H9 (cell line): Measurements from ENCODE around the gene TLK2. TPM values are rescaled to one million over a fixed set of nuclear protein-coding genes. Genes with fewer than 3 reads are reported as not detected.
"Not testable (repeated sequence)": the region's sequence is repeated elsewhere in the genome, so short reads cannot be mapped to it uniquely, and the experiment has no call there.

Experiments
- DNase-seq: peaks from one replicate; pipeline ENCODE4 v3.0.0-alpha.2; 2017
- H2AFZ ChIP-seq: one replicate; pipeline ENCODE4 v1.6.1; 2013; ENCODE audit warnings: mild to moderate bottlenecking, low read length, control low read depth, moderate library complexity
- H2AK5ac ChIP-seq: 2 replicates; pipeline ENCODE4 v1.6.1; 2013; ENCODE audit warnings: low read length, control low read depth, mixed read lengths; ENCODE audit not compliant: insufficient read length
- H2BK120ac ChIP-seq: one replicate; pipeline ENCODE4 v1.6.1; 2013; ENCODE audit warnings: low read depth, mild to moderate bottlenecking, low read length, control low read depth, inconsistent platforms; ENCODE audit not compliant: poor library complexity, severe bottlenecking
- H2BK12ac ChIP-seq: 2 replicates; pipeline ENCODE4 v1.6.1; 2013; ENCODE audit warnings: low read length, control low read depth, mixed read lengths, low read depth; ENCODE audit not compliant: insufficient read length
- H2BK15ac ChIP-seq: 2 replicates; pipeline ENCODE4 v1.6.1; 2013; ENCODE audit warnings: low read depth, low read length, control low read depth
- H2BK20ac ChIP-seq: one replicate; pipeline ENCODE4 v1.6.1; 2013; ENCODE audit warnings: low read depth, mild to moderate bottlenecking, low read length, control low read depth, inconsistent platforms; ENCODE audit not compliant: poor library complexity, severe bottlenecking
- H2BK5ac ChIP-seq: 2 replicates; pipeline ENCODE4 v1.6.1; 2013; ENCODE audit warnings: low read length, control low read depth, mixed read lengths; ENCODE audit not compliant: insufficient read length
- H3K14ac ChIP-seq: 2 replicates; pipeline ENCODE4 v1.6.1; 2013; ENCODE audit warnings: low read length, control low read depth; ENCODE audit not compliant: insufficient read depth
- H3K18ac ChIP-seq: 2 replicates; pipeline ENCODE4 v1.6.1; 2013; ENCODE audit warnings: low read depth, mild to moderate bottlenecking, mixed read lengths, low read length, control low read depth; ENCODE audit not compliant: insufficient read length
- H3K23ac ChIP-seq: 2 replicates; pipeline ENCODE4 v1.6.1; 2013; ENCODE audit warnings: low read length, control low read depth, mixed read lengths, low read depth; ENCODE audit not compliant: insufficient read length
- H3K23me2 ChIP-seq: 2 replicates; pipeline ENCODE4 v1.6.1; 2013; ENCODE audit warnings: low read depth, mild to moderate bottlenecking, mixed read lengths, low read length, control low read depth; ENCODE audit not compliant: insufficient read length, poor library complexity, severe bottlenecking
- H3K27ac ChIP-seq: 2 replicates; pipeline ENCODE4 v1.5.1; 2013; ENCODE audit warnings: low read length, control low read depth, mixed read lengths, low read depth; ENCODE audit not compliant: insufficient read length
- H3K27me3 ChIP-seq: 2 replicates; pipeline ENCODE4 v1.6.1; 2013; ENCODE audit warnings: low read length, control low read depth, inconsistent platforms; ENCODE audit not compliant: insufficient read depth
- H3K4ac ChIP-seq: 2 replicates; pipeline ENCODE4 v1.6.1; 2013; ENCODE audit warnings: low read depth, mild to moderate bottlenecking, control low read depth, inconsistent platforms, low read length, moderate library complexity
- H3K4me1 ChIP-seq: 2 replicates; pipeline ENCODE4 v1.6.1; 2013; ENCODE audit warnings: low read length, control low read depth, inconsistent platforms; ENCODE audit not compliant: insufficient read depth
- H3K4me2 ChIP-seq: 2 replicates; pipeline ENCODE4 v1.6.1; 2013; ENCODE audit warnings: low read length, control low read depth, mixed read lengths; ENCODE audit not compliant: insufficient read length, insufficient read depth
- H3K56ac ChIP-seq: 2 replicates; pipeline ENCODE4 v1.6.1; 2013; ENCODE audit warnings: low read depth, mild to moderate bottlenecking, mixed read lengths, low read length, control low read depth; ENCODE audit not compliant: insufficient read length
- H3K79me1 ChIP-seq: 2 replicates; pipeline ENCODE4 v1.6.1; 2013; ENCODE audit warnings: low read depth, mild to moderate bottlenecking, moderate library complexity, low read length, control low read depth, inconsistent platforms; ENCODE audit not compliant: insufficient read depth, poor library complexity, severe bottlenecking
- H3K79me2 ChIP-seq: 2 replicates; pipeline ENCODE4 v1.6.1; 2013; ENCODE audit warnings: low read length, control low read depth, inconsistent platforms; ENCODE audit not compliant: insufficient read depth
- H3K9ac ChIP-seq: 2 replicates; pipeline ENCODE4 v1.6.1; 2013; ENCODE audit warnings: low read length, control low read depth, mixed read lengths; ENCODE audit not compliant: insufficient read length; ENCODE audit errors: extremely low read depth
- H3K9me3 ChIP-seq: one replicate; pipeline ENCODE4 v1.6.1; 2013; ENCODE audit warnings: low read depth, low read length, inconsistent platforms; ENCODE audit not compliant: control insufficient read depth
- H3T11ph ChIP-seq: one replicate; pipeline ENCODE4 v1.6.1; 2013; ENCODE audit warnings: mild to moderate bottlenecking, low read length, control low read depth, inconsistent platforms
- H4K20me1 ChIP-seq: one replicate; pipeline ENCODE4 v1.6.1; 2013; ENCODE audit not compliant: control insufficient read depth, insufficient read length, insufficient read depth
- H4K5ac ChIP-seq: 2 replicates; pipeline ENCODE4 v1.6.1; 2013; ENCODE audit warnings: low read depth, mild to moderate bottlenecking, mixed read lengths, low read length, control low read depth; ENCODE audit not compliant: insufficient read length
- H4K8ac ChIP-seq: replicated peaks from 2 replicates; pipeline ENCODE4 v1.6.1; 2013; ENCODE audit warnings: low read length, control low read depth, mixed read lengths, low read depth; ENCODE audit not compliant: insufficient read length
- H4K91ac ChIP-seq: 2 replicates; pipeline ENCODE4 v1.6.1; 2013; ENCODE audit warnings: low read depth, mild to moderate bottlenecking, moderate library complexity, mixed read lengths, low read length, control low read depth; ENCODE audit not compliant: insufficient read length
- H3K27ac Mint-ChIP-seq, 3 experiments: 2 replicates in 2 of 3; 3 replicates in 1 of 3; pipeline ENCODE4 v1.8.0; 2020 to 2021; ENCODE audit warnings: mixed read lengths in 3 of 3, mild to moderate bottlenecking in 1 of 3, moderate library complexity in 1 of 3
- H3K27me3 Mint-ChIP-seq: 2 replicates; pipeline ENCODE4 v1.8.0; 2021; ENCODE audit warnings: low read depth, mild to moderate bottlenecking, moderate library complexity, mixed read lengths
- H3K36me3 Mint-ChIP-seq, 3 experiments: 2 replicates in 2 of 3; 3 replicates in 1 of 3; pipeline ENCODE4 v1.8.0; 2020 to 2021; ENCODE audit warnings: low read depth in 3 of 3, mixed read lengths in 3 of 3; ENCODE audit not compliant: insufficient read depth in 1 of 3
- H3K4me1 Mint-ChIP-seq, 2 experiments: 2 replicates each; pipeline ENCODE4 v1.8.0; 2020; ENCODE audit warnings: mixed read lengths in 2 of 2
- H3K4me3 Mint-ChIP-seq, 2 experiments: 2 replicates in 1 of 2; 3 replicates in 1 of 2; pipeline ENCODE4 v1.8.0; 2020 to 2021; ENCODE audit warnings: mild to moderate bottlenecking in 2 of 2, mixed read lengths in 2 of 2, moderate library complexity in 1 of 2
- H3K9me3 Mint-ChIP-seq, 2 experiments: 2 replicates in 1 of 2; 3 replicates in 1 of 2; pipeline ENCODE4 v1.8.0; 2020; ENCODE audit warnings: mild to moderate bottlenecking in 2 of 2, mixed read lengths in 2 of 2, moderate library complexity in 1 of 2
- WGBS: extraction: QIAGEN DNeasy Blood & Tissue Kit; methylation state at CpG from one replicate; pipeline ENCODE4 v1.1.7; 2013; ENCODE audit warnings: missing lambda C conversion rate, low lambda C conversion rate, mixed read lengths; ENCODE audit not compliant: insufficient read length; ENCODE audit errors: extremely low coverage; 5-methylcytosine and 5-hydroxymethylcytosine counted together
- total RNA-seq: library from RNA; stranded (reverse); gene quantifications from 2 replicates; pipeline ENCODE4 v1.2.1, GENCODE V29; 2021
- TF ChIP-seq, protein P1 (sequence below): fragments of 200-600 bp; sonication (generic); conservative IDR thresholded peaks from 3 replicates; pipeline ENCODE4 v1.8.0; 2021; ENCODE audit warnings: antibody characterized with exemption, mild to moderate bottlenecking

Gene TLK2
- total RNA-seq, 1 experiment from 2014 or later = 63.7 TPM

DNA sequence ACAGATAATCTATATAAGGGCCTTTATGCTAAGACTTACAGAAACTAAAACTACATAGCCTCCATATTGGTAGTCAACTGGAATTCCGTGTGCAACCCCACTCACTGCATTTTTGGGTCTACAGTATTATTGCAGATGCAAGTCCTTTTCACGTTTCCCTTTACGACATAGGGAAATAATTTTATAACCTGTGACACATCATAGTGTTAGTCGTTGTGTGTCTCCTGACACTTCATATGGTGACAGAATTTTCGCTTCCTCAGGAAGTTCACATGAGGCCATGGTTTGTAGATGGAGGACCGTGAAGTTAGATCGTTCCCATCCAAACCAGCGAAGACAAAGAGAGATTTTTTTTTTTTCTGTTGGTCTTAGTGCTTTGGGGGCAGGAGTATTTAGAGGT, 133.1 kb downstream of the TLK2 start:
- no peak overlapping the region for H3K4me3 Mint-ChIP-seq
- no peak overlapping the region for H3K27ac Mint-ChIP-seq
- Histone ChIP-seq H4K5ac (no peak overlapping the region), H3K9ac (no peak overlapping the region), H3K79me2 (no peaks in the 10 kb centered on the region), H4K20me1 (no peaks in the 10 kb centered on the region), H2BK15ac (no peak overlapping the region), H3K14ac (no peak overlapping the region), H3K23ac (no peak overlapping the region), H3K9me3 (no peaks in the 10 kb centered on the region), H3K4me2 (no peak overlapping the region), H3K4ac (no peak overlapping the region), H3K4me1 (no peaks in the 10 kb centered on the region), H3K27me3 (no peaks in the 10 kb centered on the region), H3K27ac (no peak overlapping the region), H2AFZ (no peak overlapping the region), H3K23me2 (no peaks in the 10 kb centered on the region), H2BK20ac (no peak overlapping the region), H2BK12ac (no peak overlapping the region), H3K18ac (no peak overlapping the region), H4K91ac (no peak overlapping the region), H3K56ac (no peak overlapping the region), H2BK5ac (no peak overlapping the region), H2BK120ac (no peak overlapping the region), H4K8ac (no peak overlapping the region), H2AK5ac (no peak overlapping the region), H3T11ph (no peak overlapping the region), H3K79me1 (no peaks in the 10 kb centered on the region)
- WGBS = no CpG with 5 or more reads among the region's 8 CpGs
- H3K4me1 Mint-ChIP-seq = peaks cover under 1 to 4% of the 10 kb centered on the region in 2 experiments; a peak in 2 of 4 replicates
- H3K9me3 Mint-ChIP-seq = no peaks in the 10 kb centered on the region
- no peak for DNase-seq
- TF ChIP-seq, protein P1, sequence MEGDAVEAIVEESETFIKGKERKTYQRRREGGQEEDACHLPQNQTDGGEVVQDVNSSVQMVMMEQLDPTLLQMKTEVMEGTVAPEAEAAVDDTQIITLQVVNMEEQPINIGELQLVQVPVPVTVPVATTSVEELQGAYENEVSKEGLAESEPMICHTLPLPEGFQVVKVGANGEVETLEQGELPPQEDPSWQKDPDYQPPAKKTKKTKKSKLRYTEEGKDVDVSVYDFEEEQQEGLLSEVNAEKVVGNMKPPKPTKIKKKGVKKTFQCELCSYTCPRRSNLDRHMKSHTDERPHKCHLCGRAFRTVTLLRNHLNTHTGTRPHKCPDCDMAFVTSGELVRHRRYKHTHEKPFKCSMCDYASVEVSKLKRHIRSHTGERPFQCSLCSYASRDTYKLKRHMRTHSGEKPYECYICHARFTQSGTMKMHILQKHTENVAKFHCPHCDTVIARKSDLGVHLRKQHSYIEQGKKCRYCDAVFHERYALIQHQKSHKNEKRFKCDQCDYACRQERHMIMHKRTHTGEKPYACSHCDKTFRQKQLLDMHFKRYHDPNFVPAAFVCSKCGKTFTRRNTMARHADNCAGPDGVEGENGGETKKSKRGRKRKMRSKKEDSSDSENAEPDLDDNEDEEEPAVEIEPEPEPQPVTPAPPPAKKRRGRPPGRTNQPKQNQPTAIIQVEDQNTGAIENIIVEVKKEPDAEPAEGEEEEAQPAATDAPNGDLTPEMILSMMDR = no peak
- no peaks in the 10 kb centered on the region for H3K27me3 Mint-ChIP-seq
- peaks cover 20 to 79% (median 67%) of the 10 kb centered on the region in 3 experiments for H3K36me3 Mint-ChIP-seq

- not testable (repeated sequence) for H3K27ac Mint-ChIP-seq, H2BK5ac ChIP-seq, H2AFZ ChIP-seq, H3K56ac ChIP-seq, H2BK15ac ChIP-seq, H3K79me1 ChIP-seq, H3K4ac ChIP-seq, H2BK12ac ChIP-seq, H3T11ph ChIP-seq, H4K91ac ChIP-seq, H3K23me2 ChIP-seq, H3K4me1 ChIP-seq, H2AK5ac ChIP-seq, H3K18ac ChIP-seq, H3K4me3 Mint-ChIP-seq, H3K14ac ChIP-seq, H3K27ac ChIP-seq, DNase-seq, H3K9me3 Mint-ChIP-seq, H3K9me3 ChIP-seq, H4K8ac ChIP-seq, H2BK20ac ChIP-seq, H2BK120ac ChIP-seq, H3K27me3 ChIP-seq, H4K20me1 ChIP-seq, H3K23ac ChIP-seq, H3K9ac ChIP-seq, H3K4me2 ChIP-seq, H3K27me3 Mint-ChIP-seq, H4K5ac ChIP-seq, H3K79me2 ChIP-seq
- peaks cover 17 to 74% (median 64%) of the 10 kb centered on the region in 3 experiments for H3K36me3 Mint-ChIP-seq
- WGBS = no CpG with 5 or more reads among the region's 12 CpGs
- peaks cover 6 to 10% of the 10 kb centered on the region in 2 experiments for H3K4me1 Mint-ChIP-seq
Observed at GRCh38 chr17:62612289-62612688, 133.7 kb downstream of the TLK2 start.
